HEK293T (cell line): Measurements from ENCODE around the gene ZSWIM7.

ENCODE experiments used
- CTCF ChIA-PET: fragments of 350-600 bp; formaldehyde crosslinking; extraction: SDS; loops from one replicate; lab custom pipeline; 2021; ENCODE audit warnings: antibody characterized with exemption, inconsistent platforms; lab: Yijun Ruan, JAX
- POLR2A ChIA-PET: fragments of 350-600 bp; formaldehyde crosslinking; extraction: SDS; loops from one replicate; lab custom pipeline; 2020; ENCODE audit warnings: antibody characterized with exemption, inconsistent platforms; lab: Yijun Ruan, JAX
- DNase-seq: peaks from one replicate; pipeline ENCODE4 v3.0.0; 2012; ENCODE audit warnings: mixed read lengths; ENCODE audit errors: extremely low spot score
- ARNT ChIP-seq: fragments of 450-650 bp; IDR thresholded peaks from 2 replicates; pipeline ENCODE4 v1.6.1; 2017; ENCODE audit warnings: mild to moderate bottlenecking
- BHLHE40 ChIP-seq: fragments of 450-650 bp; IDR thresholded peaks from 2 replicates; pipeline ENCODE4 v1.6.1; 2016; ENCODE audit warnings: mild to moderate bottlenecking, moderate library complexity, borderline replicate concordance
- CTBP1 ChIP-seq: fragments of 450-650 bp; IDR thresholded peaks from 2 replicates; pipeline ENCODE4 v1.6.1; 2016; ENCODE audit warnings: borderline replicate concordance
- ELF4 ChIP-seq: fragments of 450-650 bp; IDR thresholded peaks from 2 replicates; pipeline ENCODE4 v1.6.1; 2017; ENCODE audit warnings: antibody characterized with exemption
- FOXA1 ChIP-seq: fragments of 450-650 bp; IDR thresholded peaks from 2 replicates; pipeline ENCODE4 v1.6.1; 2016; ENCODE audit warnings: mild to moderate bottlenecking
- FOXK2 ChIP-seq: fragments of 450-650 bp; IDR thresholded peaks from 2 replicates; pipeline ENCODE4 v1.6.1; 2016; ENCODE audit warnings: mild to moderate bottlenecking
- FOXM1 ChIP-seq: fragments of 450-650 bp; IDR thresholded peaks from 2 replicates; pipeline ENCODE4 v1.6.1; 2017; ENCODE audit warnings: mild to moderate bottlenecking, borderline replicate concordance
- HDGF ChIP-seq: fragments of 450-650 bp; IDR thresholded peaks from 2 replicates; pipeline ENCODE4 v1.6.1; 2017; ENCODE audit warnings: antibody characterized with exemption, borderline replicate concordance
- L3MBTL2 ChIP-seq: fragments of 450-650 bp; conservative IDR thresholded peaks from 2 replicates; pipeline ENCODE4 v1.6.1; 2016; ENCODE audit warnings: mild to moderate bottlenecking
- LEF1 ChIP-seq: fragments of 450-650 bp; IDR thresholded peaks from 2 replicates; pipeline ENCODE4 v1.6.1; 2017; ENCODE audit warnings: mild to moderate bottlenecking, borderline replicate concordance
- NFRKB ChIP-seq: fragments of 450-650 bp; IDR thresholded peaks from 2 replicates; pipeline ENCODE4 v1.6.1; 2016; ENCODE audit warnings: mild to moderate bottlenecking, moderate library complexity
- PKNOX1 ChIP-seq: fragments of 450-650 bp; IDR thresholded peaks from 2 replicates; pipeline ENCODE4 v1.6.1; 2016
- SP1 ChIP-seq: fragments of 450-650 bp; IDR thresholded peaks from 2 replicates; pipeline ENCODE4 v1.6.1; 2017
- SUZ12 ChIP-seq: fragments of 450-650 bp; IDR thresholded peaks from 2 replicates; pipeline ENCODE4 v1.6.1; 2016; ENCODE audit warnings: mild to moderate bottlenecking
- TARDBP ChIP-seq: fragments of 450-650 bp; IDR thresholded peaks from 2 replicates; pipeline ENCODE4 v1.6.1; 2016
- ZNF384 ChIP-seq: fragments of 450-650 bp; IDR thresholded peaks from 2 replicates; pipeline ENCODE4 v1.6.1; 2016

The ZSWIM7 gene

GRCh38 chr17:15967706-15968399 is 31.7 kb downstream of the ZSWIM7 start:
- ChIA-PET CTCF (interaction anchor here (3.4 kb wide), 1 partner anchor 23 kb away, joined by 14 read pairs; the partner anchor contains the start of gene ADORA2B), POLR2A (interaction anchor here (3.1 kb wide), 1 partner anchor 32 kb away, joined by 17 read pairs; the partner anchor contains the start of genes TTC19 and ZSWIM7)

GRCh38 chr17:15966879-15967248 is 32.6 kb downstream of the ZSWIM7 start:
- no peak for DNase-seq
- no peak for TF ChIP-seq FOXK2
- TF ChIP-seq PKNOX1: no peak
- no peak for TF ChIP-seq ARNT
- no peak for TF ChIP-seq NFRKB
- no peak for TF ChIP-seq FOXM1
- no peak for TF ChIP-seq FOXA1
- no peak for TF ChIP-seq BHLHE40
- TF ChIP-seq TARDBP: no peak
- TF ChIP-seq SUZ12: no peak
- no peak for TF ChIP-seq HDGF
- no peak for TF ChIP-seq L3MBTL2
- CTCF ChIA-PET: interaction anchor here (1.1 to 3.4 kb wide), 2 partner anchors 22 to 32 kb away, joined by 5 to 14 read pairs; partner anchors contain the start of gene ADORA2B
- POLR2A ChIA-PET: interaction anchor here (0.9 to 3.1 kb wide), 2 partner anchors 23 to 32 kb away, joined by 3 to 17 read pairs; partner anchors contain the start of genes TTC19 and ZSWIM7

More at GRCh38 chr17:15967706-15968399, 31.7 kb downstream of the ZSWIM7 start:
- no peak for DNase-seq
- no peak for TF ChIP-seq FOXA1

GRCh38 chr17:15966183-15966878 is 33.2 kb downstream of the ZSWIM7 start:
- DNase-seq: no peak
- CTCF ChIA-PET: interaction anchor here (0.7 to 3.4 kb wide), 3 partner anchors 21 to 181 kb away, joined by 3 to 14 read pairs (median 5); partner anchors contain the start of gene ADORA2B
- POLR2A ChIA-PET: interaction anchor here (0.9 to 3.1 kb wide), 4 partner anchors 9 to 33 kb away, joined by 3 to 17 read pairs (median 12); partner anchors contain the start of genes ADORA2B, TTC19 and ZSWIM7

DNA sequence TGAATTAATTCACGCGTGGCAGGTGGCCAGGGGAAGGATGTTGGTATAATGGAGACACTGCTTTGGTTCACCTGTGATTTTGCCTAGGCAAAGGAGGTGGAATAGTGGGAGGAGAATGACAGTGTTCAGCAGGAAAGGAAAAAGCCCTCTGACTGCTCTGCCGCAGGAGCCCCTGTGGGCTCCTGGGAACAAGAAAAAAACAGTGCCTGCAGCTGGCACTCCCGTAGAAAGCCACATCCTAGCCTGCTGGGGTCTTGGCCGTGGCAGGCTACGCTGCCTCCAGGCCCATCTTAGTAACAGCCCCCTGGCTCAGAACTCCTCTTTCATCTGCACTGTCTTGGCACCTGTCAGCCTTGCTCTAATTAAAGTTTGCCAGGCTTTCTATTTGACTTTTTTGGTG is 34.0 kb downstream of the ZSWIM7 start:
- ChIA-PET POLR2A (interaction anchor here (1.1 to 2.1 kb wide), 4 partner anchors 10 to 34 kb away, joined by 5 to 12 read pairs (median 9); partner anchors contain the start of genes ADORA2B, TTC19 and ZSWIM7), CTCF (interaction anchor here (1.3 kb wide), 1 partner anchor 17 kb away, joined by 3 read pairs; no protein-coding TSS in a partner anchor)
- DNase-seq: no peak
- TF ChIP-seq TARDBP (no peak), HDGF (no peak), ELF4 (no peak), NFRKB (no peak), FOXK2 (no peak), SP1 (no peak), FOXA1 (no peak)

More at GRCh38 chr17:15966183-15966878, 33.2 kb downstream of the ZSWIM7 start:
- TF ChIP-seq SUZ12: no peak
- no peak for TF ChIP-seq BHLHE40
- TF ChIP-seq PKNOX1: peak; percentile 81

- no peak for DNase-seq
- no peak for TF ChIP-seq PKNOX1
- TF ChIP-seq FOXK2: no peak
- no peak for TF ChIP-seq BHLHE40
- POLR2A ChIA-PET: interaction anchor here (1.2 kb wide), 1 partner anchor 36 kb away, joined by 4 read pairs; the partner anchor contains the start of genes TTC19 and ZSWIM7
- CTCF ChIA-PET: no interaction called here
Measured at GRCh38 chr17:15963670-15964110, 35.8 kb downstream of the ZSWIM7 start.

GRCh38 chr17:15958484-15958854 is 41.0 kb downstream of the ZSWIM7 start:
- ChIA-PET CTCF (interaction anchor here (1.3 kb wide), 1 partner anchor 14 kb away, joined by 10 read pairs; the partner anchor contains the start of gene ADORA2B), POLR2A (interaction anchor here (0.8 to 3.6 kb wide), 4 partner anchors 11 to 43 kb away, joined by 3 to 15 read pairs (median 8); partner anchors contain the start of genes ADORA2B, TTC19 and ZSWIM7)
- no peak for DNase-seq
- TF ChIP-seq HDGF (no peak), BHLHE40 (no peak), FOXM1 (no peak), ELF4 (no peak), ZNF384 (no peak), PKNOX1 (no peak), NFRKB (no peak), CTBP1 (no peak), SP1 (no peak), L3MBTL2 (no peak), LEF1 (no peak)
